HG03520 (cell line): ENCODE results near the gene DOK6.

Source experiments
- ATAC-seq: cut with Tn5 transposase; IDR thresholded peaks from one replicate; pipeline ENCODE4 v1.9.1; 2021; ENCODE audit warnings: mild to moderate bottlenecking, moderate library complexity; ENCODE audit not compliant: unreplicated experiment

DOK6 gene

DNA sequence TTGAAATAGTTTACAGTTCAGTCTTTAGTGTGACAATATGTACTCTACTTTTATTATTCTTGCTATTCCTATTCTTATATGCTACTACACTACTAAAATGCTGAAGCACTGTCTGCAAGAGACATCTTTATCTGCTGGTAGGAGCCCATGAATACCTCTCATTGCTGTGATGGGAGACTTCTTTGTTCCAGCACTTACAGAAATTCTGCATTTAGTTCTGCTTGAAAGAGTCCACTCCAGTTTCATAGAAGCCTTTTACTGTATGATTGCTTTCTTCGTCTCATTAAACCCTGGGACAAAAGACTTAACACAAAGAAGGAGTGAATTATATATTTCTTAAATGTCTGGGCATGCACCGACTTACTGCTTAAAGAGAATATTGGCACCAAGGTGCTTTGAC, 274.3 kb downstream of the DOK6 start:
- ATAC-seq: no peak

- no peak for ATAC-seq
Measured at GRCh38 chr18:69677595-69677994, 276.9 kb downstream of the DOK6 start.

- ATAC-seq: no peak
Measured at GRCh38 chr18:69680123-69680522, 279.4 kb downstream of the DOK6 start.

- ATAC-seq: no peak
Measured at GRCh38 chr18:69683176-69683575, 282.5 kb downstream of the DOK6 start.

GRCh38 chr18:69684789-69685188, 284.1 kb downstream of the DOK6 start:
- ATAC-seq: no peak

DNA sequence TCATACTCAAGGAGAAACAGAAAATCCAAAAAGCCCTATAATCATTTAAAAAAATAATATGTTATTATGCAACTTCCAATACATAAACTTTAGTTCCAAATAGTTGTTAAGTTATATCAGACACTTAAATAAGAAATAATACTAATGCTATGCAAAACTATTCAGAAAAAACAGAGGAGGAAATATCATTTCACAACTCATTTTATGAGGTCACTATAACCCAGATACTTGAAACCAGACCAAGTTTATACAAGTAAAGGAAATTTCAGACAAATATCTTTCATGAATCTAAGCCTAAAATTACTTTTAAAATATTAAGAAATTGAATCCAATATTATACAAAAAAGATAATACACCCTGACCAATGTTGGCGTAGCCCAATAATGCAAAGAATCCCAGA, 286.2 kb downstream of the DOK6 start:
- no peak for ATAC-seq

DNA sequence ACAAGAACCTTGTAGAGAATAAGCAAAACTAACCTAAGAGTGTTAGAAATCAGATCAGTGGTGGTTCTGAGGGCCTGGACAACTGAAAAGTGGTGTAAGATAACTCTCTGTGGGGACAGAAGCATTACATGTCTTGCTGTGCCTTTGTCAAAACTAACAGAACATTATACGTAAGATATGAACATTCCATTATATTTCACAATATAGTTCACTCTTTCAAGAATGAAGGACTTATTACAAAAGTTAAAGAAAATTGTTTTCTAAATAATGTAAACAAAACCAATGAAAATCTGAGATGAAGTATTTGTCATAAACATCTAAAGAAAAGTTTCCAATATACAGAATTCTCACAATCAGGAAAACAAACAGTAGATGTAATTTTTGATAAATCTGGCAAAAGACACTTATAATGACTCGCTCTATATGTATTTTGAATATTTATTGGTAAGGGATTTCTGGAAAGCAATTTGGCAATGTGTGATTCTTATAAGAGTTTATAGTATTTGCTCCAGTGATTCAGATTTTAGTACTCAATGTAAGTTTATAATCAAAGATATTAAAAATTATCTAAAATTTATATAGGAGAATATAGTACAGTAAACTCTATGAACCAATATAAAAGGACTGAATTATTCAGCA, 288.6 kb downstream of the DOK6 start:
- ATAC-seq: no peak

- no peak for ATAC-seq
Measured at GRCh38 chr18:69691008-69691760, 290.5 kb downstream of the DOK6 start.

DNA sequence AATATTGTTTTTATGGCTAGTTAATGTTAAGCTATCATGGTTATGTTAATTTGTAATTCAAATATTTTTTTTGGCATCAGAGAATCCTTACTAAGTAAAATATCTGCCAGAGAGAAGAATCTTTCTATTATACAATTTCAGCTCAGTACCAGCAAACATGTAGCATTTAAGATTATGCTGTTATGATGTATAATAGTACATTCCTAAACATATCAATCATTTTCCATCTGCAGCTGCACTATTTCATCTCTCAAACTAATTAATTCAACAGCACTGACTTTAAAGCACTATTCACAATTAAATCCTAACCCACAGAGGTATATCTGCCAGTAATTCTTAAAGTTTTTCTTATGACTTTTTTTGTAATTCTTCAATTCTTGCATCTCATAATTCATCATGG, 296.4 kb downstream of the DOK6 start:
- ATAC-seq: no peak

DNA sequence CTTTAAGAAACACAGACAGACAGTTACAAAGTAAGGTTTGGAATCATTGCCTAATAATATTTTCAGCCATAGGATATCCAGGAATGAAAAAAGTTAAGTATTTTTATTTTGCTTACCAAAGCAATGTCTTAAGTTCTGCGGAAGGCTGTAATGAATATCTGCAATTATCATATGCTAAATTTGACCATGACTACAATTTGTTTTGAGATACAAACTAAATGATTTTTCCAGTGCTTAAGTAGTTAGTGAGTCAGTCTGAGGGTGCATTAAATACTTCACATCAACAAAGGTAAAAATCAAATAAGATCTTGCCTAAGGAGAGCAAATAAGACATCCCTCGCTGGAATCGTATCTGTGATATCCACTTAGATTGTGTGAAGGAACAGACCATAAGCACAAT, 297.0 kb downstream of the DOK6 start:
- no peak for ATAC-seq

GRCh38 chr18:69701305-69701704, 300.6 kb downstream of the DOK6 start:
- ATAC-seq: no peak

DNA sequence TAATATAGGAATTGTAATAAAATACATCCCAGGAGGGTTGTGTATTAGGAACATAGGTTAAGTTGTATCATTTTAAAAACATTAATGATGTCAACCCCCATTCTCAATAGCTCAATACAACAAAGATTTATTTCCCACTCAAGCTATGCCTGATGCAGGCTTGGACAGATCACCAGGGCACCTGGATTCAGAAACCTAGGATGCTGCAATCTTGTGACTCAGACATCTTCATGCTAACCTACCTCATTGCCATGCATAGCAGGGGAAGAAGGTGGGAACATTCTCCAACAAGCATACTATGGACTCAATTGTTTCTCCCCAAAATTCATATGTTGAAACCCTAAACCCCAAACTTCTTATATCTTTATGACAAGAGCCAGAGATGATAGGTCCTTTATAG, 302.8 kb downstream of the DOK6 start:
- no peak for ATAC-seq

DNA sequence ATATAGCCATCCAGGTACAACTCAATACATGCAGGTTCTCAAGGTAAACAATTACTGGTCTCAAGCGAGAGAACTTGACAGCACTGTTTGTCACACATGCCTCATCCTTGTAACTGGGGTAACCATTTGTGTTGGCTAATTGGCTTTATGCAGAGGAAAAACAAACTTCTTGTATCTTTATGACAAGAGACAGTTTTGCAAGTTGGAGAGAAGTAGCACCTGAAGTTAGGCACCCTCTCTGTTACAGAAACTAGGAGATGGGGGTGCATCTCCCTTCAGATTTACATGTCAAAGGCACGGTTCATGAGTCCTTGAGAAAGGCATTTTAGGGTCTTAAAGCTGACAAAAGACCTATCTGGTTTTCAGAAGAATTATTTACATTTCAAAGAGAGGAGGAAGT, 305.3 kb downstream of the DOK6 start:
- no peak for ATAC-seq

GRCh38 chr18:69708844-69709243, 308.2 kb downstream of the DOK6 start:
- ATAC-seq: no peak

DNA sequence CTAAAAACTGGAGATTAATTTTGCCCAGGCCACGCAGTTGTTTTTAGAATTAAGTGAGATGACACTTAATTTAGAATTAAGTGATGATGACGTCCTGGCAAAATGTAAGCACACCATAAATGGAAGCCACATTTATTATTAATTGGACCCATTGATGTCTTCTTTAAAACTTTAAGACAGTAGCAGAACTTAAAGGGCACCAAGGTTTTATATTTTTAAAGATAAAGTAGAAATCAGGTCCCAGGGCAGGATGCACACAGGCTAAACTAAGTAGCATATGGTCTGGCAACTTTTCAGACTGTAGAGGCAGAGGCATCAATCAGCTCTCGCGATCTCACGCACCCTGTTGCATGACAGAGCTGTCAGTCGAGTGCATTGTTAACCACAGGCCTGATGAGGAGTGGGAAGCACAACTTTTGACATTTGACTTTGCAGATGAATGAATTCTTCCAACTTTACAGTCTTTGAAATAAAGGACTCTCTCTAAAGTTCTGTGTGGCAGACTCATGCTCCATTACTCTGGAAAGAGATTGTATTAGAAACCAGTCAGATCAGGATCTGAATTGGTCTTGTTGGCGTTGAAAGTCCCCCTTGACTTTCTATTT, 314.6 kb downstream of the DOK6 start:
- no peak for ATAC-seq

DNA sequence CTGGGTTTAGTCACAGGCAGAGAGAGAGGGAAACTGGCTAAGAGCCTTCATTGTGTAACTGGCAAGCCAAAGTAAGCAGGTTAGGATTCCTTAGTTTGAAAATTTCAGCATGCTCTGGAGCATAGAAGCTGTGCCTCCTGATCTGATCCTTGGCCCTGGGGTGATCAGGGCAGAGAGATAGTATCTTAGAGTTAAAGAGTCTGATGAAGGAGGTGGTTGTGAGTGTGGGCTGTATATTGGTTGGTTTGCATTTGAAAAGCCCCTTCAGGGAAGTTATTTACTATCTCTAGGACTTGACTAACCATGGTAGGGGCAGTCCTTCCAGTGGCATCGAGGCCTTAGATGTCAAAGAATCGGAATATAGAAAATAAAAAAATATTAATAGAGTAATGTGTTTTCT, 316.9 kb downstream of the DOK6 start:
- ATAC-seq: no peak

DNA sequence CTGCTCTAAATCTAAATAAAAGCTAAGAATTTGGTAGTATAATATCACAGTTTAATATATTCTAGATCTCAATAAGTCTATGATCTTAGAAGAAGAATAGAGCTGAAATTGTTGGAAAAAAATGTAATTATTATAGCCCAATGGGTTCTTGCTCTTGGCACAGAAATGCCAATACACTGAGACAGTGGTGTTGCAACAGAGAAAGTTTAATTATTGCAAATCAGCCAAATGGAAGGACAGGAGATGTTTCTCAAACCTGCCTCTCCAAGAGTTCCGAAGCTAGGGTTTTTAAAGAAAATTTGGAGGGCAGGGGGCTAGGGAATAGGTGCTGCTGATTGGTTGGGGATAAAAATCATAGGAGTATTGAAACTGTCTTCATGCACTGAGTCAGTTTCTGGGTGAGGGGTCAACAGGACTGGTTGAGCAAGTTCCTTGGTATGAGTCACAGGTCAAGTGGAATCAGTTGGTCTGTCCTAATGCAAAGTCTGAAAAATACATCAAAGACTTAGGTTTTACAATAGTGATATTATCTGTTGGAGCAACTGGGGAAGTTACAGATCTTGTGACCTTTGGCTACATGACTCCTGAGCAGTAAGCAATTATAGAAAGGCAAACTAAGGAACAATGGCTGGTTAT, 318.3 kb downstream of the DOK6 start:
- ATAC-seq: no peak

GRCh38 chr18:69720422-69720821, 319.7 kb downstream of the DOK6 start:
- no peak for ATAC-seq

- no peak for ATAC-seq
Measured at GRCh38 chr18:69723434-69723833, 322.7 kb downstream of the DOK6 start.

DNA sequence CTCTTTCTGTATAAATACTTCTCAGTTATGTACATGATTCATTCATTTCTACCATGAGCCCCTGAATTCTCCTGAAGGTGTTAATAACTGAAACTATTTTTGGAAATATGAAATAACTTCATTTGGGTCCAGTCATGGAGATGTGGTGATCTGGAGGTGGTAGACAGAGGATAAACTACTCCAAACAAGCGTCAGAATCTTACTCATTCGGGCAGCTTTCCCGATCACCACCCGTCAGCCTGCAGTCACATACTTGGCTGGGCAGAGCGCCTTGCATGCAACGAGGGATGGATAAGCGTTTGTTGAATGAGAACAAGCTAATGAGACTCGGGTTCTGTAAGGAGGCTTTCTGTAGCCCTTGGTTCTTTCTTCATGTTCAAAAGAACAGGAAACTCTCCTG, 324.3 kb downstream of the DOK6 start:
- ATAC-seq: no peak

DNA sequence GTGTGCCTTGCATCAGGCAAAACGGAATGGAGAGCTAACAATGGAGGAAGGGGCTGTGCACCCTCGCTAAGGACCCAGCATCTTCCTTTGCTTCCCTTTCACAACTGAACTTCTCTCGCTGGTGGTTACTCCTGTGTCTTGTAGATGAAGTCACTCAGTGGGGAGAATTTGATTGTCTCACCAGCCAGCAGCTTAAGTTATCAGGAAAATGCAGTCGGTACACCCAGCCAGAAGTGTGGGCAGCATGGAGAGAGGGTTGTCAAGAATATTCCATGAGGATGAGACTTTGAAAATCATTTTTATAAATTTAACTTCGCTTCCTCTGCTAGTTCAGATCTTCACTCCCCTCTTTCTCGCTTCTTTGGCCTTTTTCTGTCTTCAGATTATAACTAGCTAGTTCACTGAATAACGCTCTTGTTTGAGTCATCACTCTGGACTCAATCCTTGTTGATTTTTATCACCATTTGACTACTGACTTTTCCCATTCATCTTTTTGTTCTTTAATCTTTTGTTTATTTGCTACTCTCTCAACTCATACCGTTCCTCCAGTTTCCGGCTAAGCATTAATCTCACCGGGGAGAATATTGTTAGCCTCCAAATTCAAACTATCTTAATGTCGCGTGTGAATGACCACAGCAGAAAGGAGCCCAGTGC, 325.3 kb downstream of the DOK6 start:
- no peak for ATAC-seq
